IMR-90 (cell line): ENCODE results near the gene SMCO3.

Experiments
- BHLHE40 ChIP-seq: fragments of 150-350 bp; IDR thresholded peaks from 2 replicates; pipeline ENCODE4 v1.6.1; 2016; ENCODE audit warnings: mild to moderate bottlenecking, low read depth, low read length
- CEBPB ChIP-seq: IDR thresholded peaks from 2 replicates; pipeline ENCODE4 v1.6.1; 2012; ENCODE audit warnings: low read depth, low read length, improper control_type of control experiment
- FOS ChIP-seq: fragments of 150-350 bp; IDR thresholded peaks from 2 replicates; pipeline ENCODE4 v1.6.1; 2016; ENCODE audit warnings: low read depth, low read length
- MAFK ChIP-seq: IDR thresholded peaks from 2 replicates; pipeline ENCODE4 v1.6.1; 2012; ENCODE audit warnings: low read depth, low read length, improper control_type of control experiment
- NFE2L2 ChIP-seq: fragments of 150-350 bp; IDR thresholded peaks from 2 replicates; pipeline ENCODE4 v1.6.1; 2016; ENCODE audit warnings: low read depth, mild to moderate bottlenecking, low read length
- POLR2A ChIP-seq: IDR thresholded peaks from 2 replicates; pipeline ENCODE4 v1.6.1; 2012; ENCODE audit warnings: mild to moderate bottlenecking, low read depth, low read length
- RAD21 ChIP-seq: IDR thresholded peaks from 2 replicates; pipeline ENCODE4 v1.6.1; 2012; ENCODE audit warnings: low read length, improper control_type of control experiment
- RCOR1 ChIP-seq: IDR thresholded peaks from 2 replicates; pipeline ENCODE4 v1.6.1; 2012; ENCODE audit warnings: mild to moderate bottlenecking, low read length, improper control_type of control experiment; ENCODE audit not compliant: insufficient replicate concordance
- RFX5 ChIP-seq: IDR thresholded peaks from 2 replicates; pipeline ENCODE4 v1.8.0; 2012; ENCODE audit warnings: low read depth, mild to moderate bottlenecking, low read length, moderate library complexity
- TF ChIP-seq, protein P1 (sequence below): conservative IDR thresholded peaks from 2 replicates; pipeline ENCODE4 v1.5.1; 2012; ENCODE audit warnings: mild to moderate bottlenecking, low read depth, low read length, improper control_type of control experiment
- TF ChIP-seq, protein P2 (sequence below): fragments of 150-350 bp; IDR thresholded peaks from 2 replicates; pipeline ENCODE4 v1.6.1; 2017; ENCODE audit warnings: mild to moderate bottlenecking, antibody characterized with exemption, low read length, low read depth
- TF ChIP-seq, protein P3 (sequence below): fragments of 150-350 bp; IDR thresholded peaks from 2 replicates; pipeline ENCODE4 v1.6.1; 2016; ENCODE audit warnings: low read depth, mild to moderate bottlenecking, low read length, moderate library complexity, borderline replicate concordance

DNA sequence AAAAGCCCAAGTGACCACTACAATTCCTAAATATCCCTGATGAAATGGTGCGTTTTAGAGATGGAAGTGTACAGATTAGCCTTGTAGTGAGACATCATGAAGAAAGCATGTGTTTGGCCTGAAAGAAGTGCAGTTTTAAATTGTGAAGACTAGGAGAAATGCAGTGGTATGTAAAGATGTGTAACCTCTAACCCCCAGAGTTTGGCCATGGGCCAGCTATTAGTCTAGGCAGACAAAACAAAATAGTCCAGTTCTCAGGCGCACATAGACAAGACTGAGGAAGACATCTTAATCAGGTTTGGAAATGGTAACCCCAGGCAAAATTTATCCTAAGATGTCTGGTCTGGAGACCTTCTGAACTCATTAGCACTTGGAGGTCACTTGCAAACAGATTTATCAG, 34.1 kb downstream of the SMCO3 start:
- TF ChIP-seq FOS (no peak), MAFK (no peak), CEBPB (no peak), RAD21 (no peak), POLR2A (no peak), NFE2L2 (no peak), RFX5 (no peak), RCOR1 (no peak), BHLHE40 (no peak)
- TF ChIP-seq, protein P1, sequence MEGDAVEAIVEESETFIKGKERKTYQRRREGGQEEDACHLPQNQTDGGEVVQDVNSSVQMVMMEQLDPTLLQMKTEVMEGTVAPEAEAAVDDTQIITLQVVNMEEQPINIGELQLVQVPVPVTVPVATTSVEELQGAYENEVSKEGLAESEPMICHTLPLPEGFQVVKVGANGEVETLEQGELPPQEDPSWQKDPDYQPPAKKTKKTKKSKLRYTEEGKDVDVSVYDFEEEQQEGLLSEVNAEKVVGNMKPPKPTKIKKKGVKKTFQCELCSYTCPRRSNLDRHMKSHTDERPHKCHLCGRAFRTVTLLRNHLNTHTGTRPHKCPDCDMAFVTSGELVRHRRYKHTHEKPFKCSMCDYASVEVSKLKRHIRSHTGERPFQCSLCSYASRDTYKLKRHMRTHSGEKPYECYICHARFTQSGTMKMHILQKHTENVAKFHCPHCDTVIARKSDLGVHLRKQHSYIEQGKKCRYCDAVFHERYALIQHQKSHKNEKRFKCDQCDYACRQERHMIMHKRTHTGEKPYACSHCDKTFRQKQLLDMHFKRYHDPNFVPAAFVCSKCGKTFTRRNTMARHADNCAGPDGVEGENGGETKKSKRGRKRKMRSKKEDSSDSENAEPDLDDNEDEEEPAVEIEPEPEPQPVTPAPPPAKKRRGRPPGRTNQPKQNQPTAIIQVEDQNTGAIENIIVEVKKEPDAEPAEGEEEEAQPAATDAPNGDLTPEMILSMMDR = no peak
- TF ChIP-seq, protein P2, sequence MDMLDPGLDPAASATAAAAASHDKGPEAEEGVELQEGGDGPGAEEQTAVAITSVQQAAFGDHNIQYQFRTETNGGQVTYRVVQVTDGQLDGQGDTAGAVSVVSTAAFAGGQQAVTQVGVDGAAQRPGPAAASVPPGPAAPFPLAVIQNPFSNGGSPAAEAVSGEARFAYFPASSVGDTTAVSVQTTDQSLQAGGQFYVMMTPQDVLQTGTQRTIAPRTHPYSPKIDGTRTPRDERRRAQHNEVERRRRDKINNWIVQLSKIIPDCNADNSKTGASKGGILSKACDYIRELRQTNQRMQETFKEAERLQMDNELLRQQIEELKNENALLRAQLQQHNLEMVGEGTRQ = no peak
- TF ChIP-seq, protein P3, sequence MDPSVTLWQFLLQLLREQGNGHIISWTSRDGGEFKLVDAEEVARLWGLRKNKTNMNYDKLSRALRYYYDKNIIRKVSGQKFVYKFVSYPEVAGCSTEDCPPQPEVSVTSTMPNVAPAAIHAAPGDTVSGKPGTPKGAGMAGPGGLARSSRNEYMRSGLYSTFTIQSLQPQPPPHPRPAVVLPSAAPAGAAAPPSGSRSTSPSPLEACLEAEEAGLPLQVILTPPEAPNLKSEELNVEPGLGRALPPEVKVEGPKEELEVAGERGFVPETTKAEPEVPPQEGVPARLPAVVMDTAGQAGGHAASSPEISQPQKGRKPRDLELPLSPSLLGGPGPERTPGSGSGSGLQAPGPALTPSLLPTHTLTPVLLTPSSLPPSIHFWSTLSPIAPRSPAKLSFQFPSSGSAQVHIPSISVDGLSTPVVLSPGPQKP = no peak
